ENCODE results near the gene TMEM260.
"Not testable (repeated sequence)": the region's sequence is repeated elsewhere in the genome, so short reads cannot be mapped to it uniquely, and the experiment has no call there.

TMEM260 gene

DNA sequence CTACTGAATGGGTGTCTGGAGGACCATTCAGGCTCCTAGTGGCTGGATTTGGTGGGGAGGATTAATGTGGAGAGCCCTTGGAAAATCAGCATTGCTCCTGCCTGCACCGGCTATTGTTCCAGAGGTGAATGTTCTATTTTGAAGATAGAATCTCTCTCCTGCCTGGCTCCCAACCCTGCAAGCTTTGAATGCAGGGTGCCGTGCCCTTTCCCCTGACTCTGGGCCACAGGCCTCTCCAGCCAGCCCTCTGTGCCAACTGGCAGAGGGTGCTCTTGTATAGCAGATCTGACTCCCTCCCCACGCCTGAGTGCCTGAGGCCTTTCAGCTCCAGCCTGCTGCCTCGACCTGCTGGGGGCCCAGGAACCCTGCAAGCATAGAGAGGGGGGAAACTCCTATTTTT, 106.8 kb downstream of the TMEM260 start:
- no peak for DNase-seq

DNA sequence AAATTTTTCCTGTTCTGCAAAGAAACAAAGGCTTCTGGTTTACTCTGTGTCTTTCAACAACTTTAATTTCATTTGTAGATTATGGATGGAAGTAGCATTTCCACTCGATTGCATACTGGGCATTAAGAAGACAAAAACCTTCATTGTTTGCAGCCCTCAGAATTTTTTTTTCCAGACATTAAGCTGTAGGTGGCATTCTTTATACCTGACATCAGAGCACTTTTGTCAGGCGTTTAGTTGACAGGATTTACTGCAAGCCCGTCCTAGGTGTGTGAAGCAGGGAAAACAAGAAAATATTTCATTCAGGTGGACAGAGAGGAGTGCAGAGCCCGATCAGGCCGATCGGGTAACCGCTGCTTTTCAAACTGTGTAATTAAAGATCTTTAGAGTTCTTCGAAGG, 107.5 kb downstream of the TMEM260 start:
- no peak for DNase-seq

DNA sequence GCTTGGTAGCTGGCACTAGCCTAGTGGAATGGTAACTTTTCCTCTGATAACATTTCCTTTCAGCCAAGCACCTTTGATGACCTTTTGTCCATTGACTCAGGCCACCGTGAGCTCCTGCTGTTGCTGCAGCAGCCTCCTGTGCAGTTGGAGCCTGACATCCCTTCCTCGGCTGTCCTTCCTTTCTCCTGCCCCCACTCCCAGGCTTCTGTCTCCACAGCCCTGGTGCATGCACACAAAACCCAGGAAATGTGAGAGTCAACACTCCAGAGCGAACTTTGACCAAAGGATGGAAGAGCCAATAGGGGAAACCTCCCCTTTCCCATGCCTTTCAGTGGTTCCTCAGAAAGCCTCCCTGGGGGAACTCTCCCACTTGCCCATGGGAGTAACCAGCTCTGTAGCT, 115.0 kb downstream of the TMEM260 start:
- DNase-seq: no peak

DNA sequence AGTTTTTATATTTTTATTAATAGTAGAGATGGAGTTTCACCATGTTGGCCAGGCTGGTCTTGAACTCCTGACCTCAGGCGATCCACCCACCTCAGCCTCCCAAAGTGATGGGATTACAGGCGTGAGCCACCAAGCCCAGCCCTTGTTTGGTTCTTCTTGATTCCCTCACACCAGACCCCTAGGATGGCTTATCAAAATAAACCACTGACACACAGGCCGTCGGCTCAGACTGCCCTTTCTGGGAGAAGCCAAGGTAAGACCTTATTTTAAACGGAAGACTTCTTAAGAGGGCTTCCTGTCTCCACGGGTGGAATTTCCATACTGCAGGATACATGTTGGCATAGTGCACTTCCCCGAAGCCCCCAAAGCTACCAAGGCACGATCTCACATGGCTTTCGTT, 115.6 kb downstream of the TMEM260 start:
- not testable (repeated sequence) for DNase-seq
